ENCODE data around the gene SLC17A1. TPM values are rescaled to one million over a fixed set of nuclear protein-coding genes. Genes with fewer than 3 reads are reported as not detected.
A peak's percentile ranks its signal among the peaks of the same experiment; 100 is the strongest.

Gene SLC17A1
- total RNA-seq, 1 experiment from 2014 or later = not detected

GRCh38 chr6:25863360-25863759 lies 31.5 kb upstream of the SLC17A1 start:
- Mint-ChIP-seq H3K36me3 (no peaks in the 10 kb centered on the region), H3K27me3 (ENCODE audit: low read depth) (peaks cover 2% of the 10 kb centered on the region; the same call in 1 of the 2 replicates), H3K4me1 (no peaks in the 10 kb centered on the region), H3K27ac (no peak overlapping the region), H3K4me3 (no peak overlapping the region), H3K9me3 (no peaks in the 10 kb centered on the region)
- DNase-seq (ENCODE audit: low spot score) (no peak), ATAC-seq (no peak)
- no peak for TF ChIP-seq MXD4 (CRISPR knock-in tag; IDR thresholded peaks at IDR 0.05; ENCODE audit: borderline replicate concordance)
- TF ChIP-seq OVOL2 (CRISPR knock-in tag; IDR thresholded peaks at IDR 0.05; ENCODE audit: borderline replicate concordance) = no peak
- TF ChIP-seq NR1H2 (CRISPR knock-in tag; IDR thresholded peaks at IDR 0.05) = no peak
- no peak for TF ChIP-seq GABPB1 (CRISPR knock-in tag; IDR thresholded peaks at IDR 0.05)
- TF ChIP-seq PRRX2 (CRISPR knock-in tag; IDR thresholded peaks at IDR 0.05) = no peak
- TF ChIP-seq, protein P1, sequence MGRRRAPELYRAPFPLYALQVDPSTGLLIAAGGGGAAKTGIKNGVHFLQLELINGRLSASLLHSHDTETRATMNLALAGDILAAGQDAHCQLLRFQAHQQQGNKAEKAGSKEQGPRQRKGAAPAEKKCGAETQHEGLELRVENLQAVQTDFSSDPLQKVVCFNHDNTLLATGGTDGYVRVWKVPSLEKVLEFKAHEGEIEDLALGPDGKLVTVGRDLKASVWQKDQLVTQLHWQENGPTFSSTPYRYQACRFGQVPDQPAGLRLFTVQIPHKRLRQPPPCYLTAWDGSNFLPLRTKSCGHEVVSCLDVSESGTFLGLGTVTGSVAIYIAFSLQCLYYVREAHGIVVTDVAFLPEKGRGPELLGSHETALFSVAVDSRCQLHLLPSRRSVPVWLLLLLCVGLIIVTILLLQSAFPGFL (CRISPR knock-in tag; IDR thresholded peaks at IDR 0.05; ENCODE audit: borderline replicate concordance) = no peak
- no peak for TF ChIP-seq EMX1 (CRISPR knock-in tag; IDR thresholded peaks at IDR 0.05)
- no peak for TF ChIP-seq TEAD4 (CRISPR knock-in tag; IDR thresholded peaks at IDR 0.05)
- no peak for TF ChIP-seq TEAD1 (CRISPR knock-in tag; IDR thresholded peaks at IDR 0.05)
- TF ChIP-seq ZBTB21 (CRISPR knock-in tag; IDR thresholded peaks at IDR 0.05; ENCODE audit: borderline replicate concordance) = no peak
- no peak for TF ChIP-seq CDX4 (CRISPR knock-in tag; IDR thresholded peaks at IDR 0.05; ENCODE audit: borderline replicate concordance)
- TF ChIP-seq USF1 (CRISPR knock-in tag; IDR thresholded peaks at IDR 0.05) = no peak
- no peak for TF ChIP-seq JAZF1 (CRISPR knock-in tag; IDR thresholded peaks at IDR 0.05)
- no peak for TF ChIP-seq SMAD4 (CRISPR knock-in tag; IDR thresholded peaks at IDR 0.05)
- TF ChIP-seq KAT7 (CRISPR knock-in tag; IDR thresholded peaks at IDR 0.05; ENCODE audit: borderline replicate concordance) = no peak
- TF ChIP-seq HMGXB4 (CRISPR knock-in tag; IDR thresholded peaks at IDR 0.05) = no peak
- POLR2A ChIA-PET = no interaction called here
- CTCF ChIA-PET = interaction anchor here (1.7 kb wide), 1 partner anchor 19 kb away, joined by 10 read pairs; no protein-coding TSS in a partner anchor

DNA sequence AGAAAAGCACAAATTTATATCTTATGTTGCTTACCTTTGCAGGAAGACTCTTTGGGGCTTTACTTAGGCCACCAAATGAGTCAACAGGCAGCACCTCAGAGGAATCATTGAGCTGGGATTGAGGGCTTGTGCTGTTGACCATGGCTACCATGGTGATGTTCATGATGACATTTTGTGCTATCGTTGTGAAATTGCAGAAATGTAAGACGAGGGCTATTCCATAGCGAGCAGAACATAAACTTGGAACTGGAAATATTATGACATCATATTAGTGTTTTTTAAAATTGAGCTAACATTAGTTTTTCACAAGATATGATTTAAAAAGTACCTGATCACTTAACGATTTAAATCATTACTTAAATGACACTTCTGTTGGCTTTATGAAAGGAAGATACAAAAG lies 30.3 kb upstream of the SLC17A1 start:
- no peak overlapping the region for H3K27ac Mint-ChIP-seq
- H3K4me3 Mint-ChIP-seq = no peak overlapping the region
- peaks cover 2% of the 10 kb centered on the region; the same call in 1 of the 2 replicates for H3K27me3 Mint-ChIP-seq (ENCODE audit: low read depth)
- H3K4me1 Mint-ChIP-seq = no peaks in the 10 kb centered on the region
- CTCF ChIA-PET = interaction anchor here (1.7 kb wide), 1 partner anchor 20 kb away, joined by 10 read pairs; no protein-coding TSS in a partner anchor
- POLR2A ChIA-PET = no interaction called here
- no peaks in the 10 kb centered on the region for H3K36me3 Mint-ChIP-seq
- TF ChIP-seq GABPB1 (CRISPR knock-in tag; IDR thresholded peaks at IDR 0.05) (peak; percentile 85), ZNF416 (CRISPR knock-in tag; IDR thresholded peaks at IDR 0.05) (no peak), ETV6 (CRISPR knock-in tag; IDR thresholded peaks at IDR 0.05) (no peak), FOXP1 (CRISPR knock-in tag; IDR thresholded peaks at IDR 0.05; ENCODE audit: borderline replicate concordance) (no peak), SP1 (CRISPR knock-in tag; conservative IDR thresholded peaks at IDR 0.05) (no peak), ZNF232 (CRISPR knock-in tag; IDR thresholded peaks at IDR 0.05) (no peak)
- TF ChIP-seq, protein P2, sequence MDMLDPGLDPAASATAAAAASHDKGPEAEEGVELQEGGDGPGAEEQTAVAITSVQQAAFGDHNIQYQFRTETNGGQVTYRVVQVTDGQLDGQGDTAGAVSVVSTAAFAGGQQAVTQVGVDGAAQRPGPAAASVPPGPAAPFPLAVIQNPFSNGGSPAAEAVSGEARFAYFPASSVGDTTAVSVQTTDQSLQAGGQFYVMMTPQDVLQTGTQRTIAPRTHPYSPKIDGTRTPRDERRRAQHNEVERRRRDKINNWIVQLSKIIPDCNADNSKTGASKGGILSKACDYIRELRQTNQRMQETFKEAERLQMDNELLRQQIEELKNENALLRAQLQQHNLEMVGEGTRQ (CRISPR knock-in tag; IDR thresholded peaks at IDR 0.05) = no peak
- no peak for DNase-seq (ENCODE audit: low spot score)
- no peak for ATAC-seq
- no peaks in the 10 kb centered on the region for H3K9me3 Mint-ChIP-seq
